GM21529 (cell line): ENCODE data around the gene XPOT.
"Not testable (repeated sequence)": the region's sequence is repeated elsewhere in the genome, so short reads cannot be mapped to it uniquely, and the experiment has no call there.

Experiments
- ATAC-seq: cut with Tn5 transposase; IDR thresholded peaks from one replicate; pipeline ENCODE4 v1.9.1; 2021; ENCODE audit not compliant: unreplicated experiment

XPOT gene

GRCh38 chr12:64403707-64404469 lies at the start of gene XPOT:
Gene XPOT, plus strand, starts transcription at chr12:64404392. Its CDS starts 5,644 bp downstream, at chr12:64410036.
- ATAC-seq = peak; percentile 94

GRCh38 chr12:64356209-64356608 lies 48.0 kb upstream of the XPOT start:
- ATAC-seq = not testable (repeated sequence)

GRCh38 chr12:64361173-64361572 lies 43.0 kb upstream of the XPOT start:
- ATAC-seq = not testable (repeated sequence)

GRCh38 chr12:64362721-64363305 lies 41.4 kb upstream of the XPOT start:
- no peak for ATAC-seq

- no peak for ATAC-seq
These were observed 20.5 kb upstream of the XPOT start for GRCh38 chr12:64383675-64384074.

- ATAC-seq = no peak
These were observed 19.2 kb upstream of the XPOT start for GRCh38 chr12:64385019-64385418.

GRCh38 chr12:64385468-64385867 lies 18.7 kb upstream of the XPOT start:
- ATAC-seq = no peak

- ATAC-seq = no peak
These were observed 16.9 kb upstream of the XPOT start for GRCh38 chr12:64387197-64387816.

GRCh38 chr12:64389154-64389553 lies 15.0 kb upstream of the XPOT start:
- ATAC-seq = no peak

GRCh38 chr12:64390275-64390851 lies 13.8 kb upstream of the XPOT start, which contains the start of gene C12orf56:
Gene C12orf56, minus strand, starts transcription at chr12:64390758. Its CDS starts 193 bp downstream, at chr12:64390565.
- ATAC-seq = no peak

GRCh38 chr12:64392221-64392620 lies 12.0 kb upstream of the XPOT start:
- ATAC-seq = no peak

GRCh38 chr12:64395739-64396138 lies 8.5 kb upstream of the XPOT start:
- ATAC-seq = no peak

GRCh38 chr12:64400041-64400440 lies 4.2 kb upstream of the XPOT start:
- ATAC-seq = no peak

- no peak for ATAC-seq
These were observed 2.0 kb upstream of the XPOT start for GRCh38 chr12:64402181-64402580.

- ATAC-seq = peak; percentile 50
These were observed 471 bp downstream of the XPOT start for GRCh38 chr12:64404470-64405256.

- no peak for ATAC-seq
These were observed 3.4 kb downstream of the XPOT start for GRCh38 chr12:64407342-64408223.

- no peak for ATAC-seq
These were observed 7.2 kb downstream of the XPOT start for GRCh38 chr12:64411427-64411826.

GRCh38 chr12:64412459-64412858 lies 8.3 kb downstream of the XPOT start:
- ATAC-seq = no peak

GRCh38 chr12:64413884-64414283 lies 9.7 kb downstream of the XPOT start:
- ATAC-seq = no peak

GRCh38 chr12:64418209-64418608 lies 14.0 kb downstream of the XPOT start:
- ATAC-seq = no peak
